ENCODE results near the gene MCTP2.
A peak's percentile ranks its signal among the peaks of the same experiment; 100 is the strongest.

MCTP2 gene

GRCh38 chr15:94494732-94495131, 263.4 kb downstream of the MCTP2 start:
- CTCF ChIA-PET: no interaction called here
- no peak for TF ChIP-seq CTCF (conservative IDR thresholded peaks at IDR 0.05; ENCODE audit: low read depth)
- POLR2A ChIA-PET (ENCODE audit: low non-redundant PET): no interaction called here
- peak; percentile 18 for DNase-seq (ENCODE audit: low spot score)
- H3K27ac ChIP-seq: no peak overlapping the region

DNA sequence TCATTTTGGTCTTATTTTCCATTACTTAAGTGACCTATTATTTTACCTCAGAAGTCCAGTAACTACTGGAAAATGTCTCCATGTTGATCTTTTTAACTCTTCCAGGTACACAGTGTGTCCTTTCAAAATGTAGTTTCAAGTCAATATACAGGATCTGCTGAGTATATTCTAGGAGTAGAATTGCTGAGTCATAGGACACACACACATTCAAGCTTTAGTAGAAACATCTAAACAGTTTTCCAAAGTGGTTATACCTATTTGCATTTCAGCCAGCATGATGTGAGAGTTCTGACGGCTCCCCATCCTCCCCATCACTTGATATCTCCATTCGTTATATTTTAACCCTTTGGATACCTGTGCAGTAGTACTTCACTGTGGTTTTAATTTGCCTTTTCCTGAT, 271.9 kb downstream of the MCTP2 start:
- no peak overlapping the region for H3K27ac ChIP-seq
- ChIA-PET POLR2A (ENCODE audit: low non-redundant PET) (no interaction called here), CTCF (no interaction called here)
- TF ChIP-seq CTCF (conservative IDR thresholded peaks at IDR 0.05; ENCODE audit: low read depth): no peak
- no peak for DNase-seq (ENCODE audit: low spot score)

GRCh38 chr15:94509259-94509658, 277.9 kb downstream of the MCTP2 start:
- DNase-seq (ENCODE audit: low spot score): no peak
- ChIA-PET CTCF (no interaction called here), POLR2A (ENCODE audit: low non-redundant PET) (no interaction called here)
- no peak for TF ChIP-seq CTCF (conservative IDR thresholded peaks at IDR 0.05; ENCODE audit: low read depth)
- H3K27ac ChIP-seq: no peak overlapping the region

DNA sequence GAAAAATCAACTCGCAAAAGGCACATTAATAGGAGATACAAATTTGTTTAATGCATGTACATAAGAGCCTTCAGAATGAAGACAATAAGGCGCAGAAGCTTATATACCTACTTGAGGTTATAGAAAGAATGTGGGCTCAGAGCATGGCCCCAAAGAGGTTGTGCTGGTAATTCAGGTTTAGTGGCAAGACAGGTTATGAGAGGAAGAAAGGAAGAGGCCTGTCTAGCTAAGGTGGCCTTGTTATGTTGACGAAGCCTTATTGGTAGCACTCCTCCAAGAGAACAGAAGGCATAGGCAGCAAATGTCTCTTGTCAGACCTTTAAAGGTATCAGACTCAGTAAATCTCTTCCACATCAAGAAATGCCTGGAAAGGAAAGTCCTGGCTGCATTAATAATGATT, 290.8 kb downstream of the MCTP2 start:
- DNase-seq (ENCODE audit: low spot score): no peak
- CTCF ChIA-PET: interaction anchor here (0.6 to 1.0 kb wide), 2 partner anchors 15 to 1965 kb away, joined by 3 read pairs; no protein-coding TSS in a partner anchor
- TF ChIP-seq CTCF (conservative IDR thresholded peaks at IDR 0.05; ENCODE audit: low read depth): no peak
- no peak overlapping the region for H3K27ac ChIP-seq
- POLR2A ChIA-PET (ENCODE audit: low non-redundant PET): no interaction called here

GRCh38 chr15:94523873-94524272, 292.5 kb downstream of the MCTP2 start:
- DNase-seq (ENCODE audit: low spot score): no peak
- POLR2A ChIA-PET (ENCODE audit: low non-redundant PET): no interaction called here
- CTCF ChIA-PET: no interaction called here
- no peak for TF ChIP-seq CTCF (conservative IDR thresholded peaks at IDR 0.05; ENCODE audit: low read depth)
- H3K27ac ChIP-seq: no peak overlapping the region

DNA sequence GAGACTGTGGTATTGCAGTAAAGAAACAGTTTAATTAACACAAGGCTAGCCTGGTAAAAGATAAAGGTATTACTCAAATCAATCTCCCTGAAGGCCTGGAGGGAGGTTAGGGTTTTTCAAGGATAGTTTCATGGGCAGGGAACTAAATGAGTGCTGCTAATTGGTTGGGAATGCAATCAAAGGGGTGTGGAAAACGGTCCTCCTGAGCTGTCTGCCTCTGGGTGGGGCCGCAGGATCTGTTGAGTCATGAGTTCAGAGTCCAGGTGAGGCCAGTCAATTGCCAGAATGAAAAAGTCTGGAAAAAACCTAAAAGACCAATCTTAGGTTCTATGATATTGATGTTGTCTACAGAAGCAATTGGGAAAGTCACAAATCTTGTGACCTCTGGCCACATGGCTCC, 293.2 kb downstream of the MCTP2 start:
- TF ChIP-seq CTCF (conservative IDR thresholded peaks at IDR 0.05; ENCODE audit: low read depth): no peak
- ChIA-PET POLR2A (ENCODE audit: low non-redundant PET) (no interaction called here), CTCF (no interaction called here)
- peak; percentile 62 for DNase-seq (ENCODE audit: low spot score)
- no peak overlapping the region for H3K27ac ChIP-seq

Data from RWPE1 (cell line).